ENCODE results near the gene CCDC38. TPM values are rescaled to one million over a fixed set of nuclear protein-coding genes. Genes with fewer than 3 reads are reported as not detected.

CCDC38 gene
- total and polyA plus RNA-seq, 8 donors: 0.18 to 1.1 (median 0.58) TPM; not detected in 1

GRCh38 chr12:95862038-95862437, 80.4 kb downstream of the CCDC38 start:
- ATAC-seq (no peak), DNase-seq (no peak)
- no peak for TF ChIP-seq CTCF (IDR thresholded peaks at IDR 0.05)
- Histone ChIP-seq H3K4me1 (peaks cover 13 to 26% of the 10 kb centered on the region in 2 donors), H3K9me3 (no peaks in the 10 kb centered on the region), H3K36me3 (peaks cover 0 to 59% of the 10 kb centered on the region in 2 donors), H3K27ac (no peak overlapping the region), H3K4me3 (no peak overlapping the region), H3K27me3 (no peaks in the 10 kb centered on the region)
- intact Hi-C loops (cut with DNase I): no loop called here

GRCh38 chr12:95859947-95860850, 82.2 kb downstream of the CCDC38 start:
- Histone ChIP-seq H3K27me3 (peaks cover 0 to 9% of the 10 kb centered on the region in 2 donors), H3K9me3 (no peaks in the 10 kb centered on the region), H3K4me1 (peaks cover 13 to 26% of the 10 kb centered on the region in 2 donors), H3K4me3 (peak overlapping the region; percentile 63 to 90), H3K27ac (no peak overlapping the region), H3K36me3 (peaks cover 0 to 42% of the 10 kb centered on the region in 2 donors)
- TF ChIP-seq CTCF (IDR thresholded peaks at IDR 0.05): no peak
- ATAC-seq: peak; percentile 5
- intact Hi-C loops (cut with DNase I): no loop called here
- DNase-seq: no peak

DNA sequence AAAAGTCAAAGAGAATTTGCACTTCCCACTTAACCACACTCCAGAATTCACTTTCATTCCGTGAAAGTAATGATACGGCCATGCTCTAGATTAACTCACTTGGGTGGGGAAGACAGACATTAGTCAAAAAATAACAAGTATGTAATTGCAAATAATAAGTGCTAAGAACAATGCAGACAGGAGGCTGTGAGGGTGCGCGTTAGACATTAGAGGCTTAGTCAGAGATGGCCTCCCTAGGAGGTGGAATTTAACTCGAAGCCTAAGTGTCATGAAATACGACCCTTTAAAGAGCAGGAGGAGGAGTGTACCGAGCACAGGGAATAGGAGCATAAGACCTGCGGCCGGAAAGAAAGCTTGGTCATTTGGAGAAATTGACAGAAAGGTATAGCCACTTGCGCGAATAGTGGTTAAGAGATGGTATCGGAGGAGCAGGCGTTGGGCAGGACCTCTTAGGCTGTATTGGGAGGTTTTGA, 83.0 kb downstream of the CCDC38 start:
- peak overlapping the region; percentile 83 for H3K27ac ChIP-seq
- peaks cover 13 to 26% of the 10 kb centered on the region in 2 donors for H3K4me1 ChIP-seq
- DNase-seq (peak in 1 of 4 donors; percentile 10), ATAC-seq (peak; percentile 29)
- intact Hi-C loops (cut with DNase I): no loop called here
- H3K9me3 ChIP-seq: no peaks in the 10 kb centered on the region
- H3K27me3 ChIP-seq: peaks cover 0 to 17% of the 10 kb centered on the region in 2 donors
- peaks cover 0 to 34% of the 10 kb centered on the region in 2 donors for H3K36me3 ChIP-seq
- TF ChIP-seq CTCF (IDR thresholded peaks at IDR 0.05): no peak
- H3K4me3 ChIP-seq: peak overlapping the region; percentile 63 to 90

- intact Hi-C loops (cut with DNase I): no loop called here
- Histone ChIP-seq H3K36me3 (peaks cover 0 to 28% of the 10 kb centered on the region in 2 donors), H3K27ac (peak within 1 kb of the TSS; percentile 83), H3K9me3 (no peaks in the 10 kb centered on the region), H3K4me1 (peaks cover 13 to 26% of the 10 kb centered on the region in 2 donors), H3K4me3 (peak within 1 kb of the TSS; percentile 63 to 90), H3K27me3 (peaks cover 0 to 17% of the 10 kb centered on the region in 2 donors)
- TF ChIP-seq CTCF (IDR thresholded peaks at IDR 0.05): no peak
- DNase-seq (peak; percentile 95 to 98 (median 96)), ATAC-seq (peak; percentile 99)
Measured at GRCh38 chr12:95858451-95859343, 83.7 kb downstream of the CCDC38 start, which contains the start of gene SNRPF. SNRPF (plus strand) TSS chr12:95858952; CDS start chr12:95859074, 122 bp downstream.
